Neural progenitor cell (in vitro differentiated cells): ENCODE results near the gene NRG3. TPM values are rescaled to one million over a fixed set of nuclear protein-coding genes. Genes with fewer than 3 reads are reported as not detected.

Experiments
- DNase-seq: peaks from one replicate; pipeline ENCODE4 v3.0.0-alpha.2; 2016; ENCODE audit warnings: low spot score
- H2AFZ ChIP-seq: fragments of 200-600 bp; sonication (generic); replicated peaks from 2 replicates; pipeline ENCODE4 v1.6.1; 2016; ENCODE audit warnings: antibody characterized with exemption
- H3F3A ChIP-seq: fragments of 200-600 bp; sonication (generic); 2 replicates; pipeline ENCODE4 v1.6.1; 2016; ENCODE audit warnings: antibody characterized with exemption, low read depth
- H3K27ac ChIP-seq: fragments of 200-600 bp; sonication (generic); 2 replicates; pipeline ENCODE4 v1.5.1; 2016; ENCODE audit warnings: mild to moderate bottlenecking
- H3K27me3 ChIP-seq: fragments of 200-600 bp; sonication (generic); 2 replicates; pipeline ENCODE4 v1.6.1; 2016; ENCODE audit warnings: mild to moderate bottlenecking, moderate library complexity
- H3K36me3 ChIP-seq: fragments of 200-600 bp; sonication (generic); 2 replicates; pipeline ENCODE4 v1.5.1; 2016
- H3K4me1 ChIP-seq: fragments of 200-600 bp; sonication (generic); 2 replicates; pipeline ENCODE4 v1.6.1; 2016; ENCODE audit warnings: mixed run types
- H3K4me2 ChIP-seq: fragments of 200-600 bp; sonication (generic); 2 replicates; pipeline ENCODE4 v1.6.1; 2016
- H3K4me3 ChIP-seq: fragments of 200-600 bp; sonication (generic); 2 replicates; pipeline ENCODE4 v1.5.1; 2016
- H3K79me2 ChIP-seq: fragments of 200-600 bp; sonication (generic); 2 replicates; pipeline ENCODE4 v1.6.1; 2016; ENCODE audit warnings: low read depth
- H3K9ac ChIP-seq: fragments of 200-600 bp; sonication (generic); 2 replicates; pipeline ENCODE4 v1.6.1; 2016
- H3K9me3 ChIP-seq: fragments of 200-600 bp; sonication (generic); 2 replicates; pipeline ENCODE4 v1.5.1; 2016; ENCODE audit warnings: low read depth
- H4K20me1 ChIP-seq: fragments of 200-600 bp; sonication (generic); 2 replicates; pipeline ENCODE4 v1.6.1; 2016; ENCODE audit warnings: low read depth
- H3K27ac Mint-ChIP-seq: 3 replicates; pipeline ENCODE4 v1.8.0; 2021; ENCODE audit warnings: mixed read lengths
- H3K27me3 Mint-ChIP-seq: 2 replicates; pipeline ENCODE4 v1.8.0; 2022; ENCODE audit warnings: low read depth, mild to moderate bottlenecking, inconsistent platforms, moderate library complexity, mixed read lengths; ENCODE audit not compliant: insufficient read depth
- H3K36me3 Mint-ChIP-seq: 3 replicates; pipeline ENCODE4 v1.8.0; 2021; ENCODE audit warnings: mixed read lengths
- H3K4me1 Mint-ChIP-seq: 3 replicates; pipeline ENCODE4 v1.8.0; 2021; ENCODE audit warnings: mixed read lengths
- H3K4me3 Mint-ChIP-seq: 3 replicates; pipeline ENCODE4 v1.8.0; 2021; ENCODE audit warnings: mild to moderate bottlenecking, moderate library complexity, mixed read lengths
- H3K9me3 Mint-ChIP-seq: 3 replicates; pipeline ENCODE4 v1.8.0; 2020; ENCODE audit warnings: mixed read lengths
- CTCF ChIP-seq: fragments of 200-600 bp; sonication (generic); IDR thresholded peaks from 2 replicates; pipeline ENCODE4 v1.5.1; 2017; ENCODE audit warnings: antibody characterized with exemption, mild to moderate bottlenecking
- EZH2 ChIP-seq: fragments of 200-600 bp; sonication (generic); IDR thresholded peaks from 2 replicates; pipeline ENCODE4 v1.6.1; 2017; ENCODE audit warnings: antibody characterized with exemption, mild to moderate bottlenecking, moderate library complexity
- EZH2phosphoT487 ChIP-seq: fragments of 200-600 bp; sonication (generic); IDR thresholded peaks from 2 replicates; pipeline ENCODE4 v1.6.1; 2017; ENCODE audit warnings: antibody characterized with exemption
- total RNA-seq: library from RNA; depleted of rRNA; stranded (reverse); fragments of >200 nt; gene quantifications from 2 replicates; pipeline ENCODE4 v1.2.3, GENCODE V29; 2015; ENCODE audit warnings: low replicate concordance

The NRG3 gene
- total RNA-seq, 1 donor from 2014 or later = 1.9 TPM

GRCh38 chr10:82221601-82222149 is 346.7 kb downstream of the NRG3 start:
- H3K4me3 ChIP-seq = no peak overlapping the region
- H3K9me3 ChIP-seq = no peaks in the 10 kb centered on the region
- no peaks in the 10 kb centered on the region for H3K27me3 Mint-ChIP-seq
- H3K4me1 ChIP-seq = no peaks in the 10 kb centered on the region
- no peaks in the 10 kb centered on the region for H3K79me2 ChIP-seq
- no peak overlapping the region for H3K9ac ChIP-seq
- H4K20me1 ChIP-seq = no peaks in the 10 kb centered on the region
- no peaks in the 10 kb centered on the region for H3K4me1 Mint-ChIP-seq
- no peaks in the 10 kb centered on the region for H3K36me3 ChIP-seq
- peak; percentile 23 for DNase-seq
- no peak overlapping the region for H3K4me2 ChIP-seq
- H3K27me3 ChIP-seq = no peaks in the 10 kb centered on the region
- H3F3A ChIP-seq = no peaks in the 10 kb centered on the region
- H3K27ac ChIP-seq = no peak overlapping the region
- H3K4me3 Mint-ChIP-seq = no peak overlapping the region
- no peak overlapping the region for H2AFZ ChIP-seq
- H3K27ac Mint-ChIP-seq = no peak overlapping the region
- peak; percentile 40 for TF ChIP-seq CTCF
- TF ChIP-seq EZH2 = no peak
- no peak for TF ChIP-seq EZH2phosphoT487
- no peaks in the 10 kb centered on the region for H3K9me3 Mint-ChIP-seq
- no peaks in the 10 kb centered on the region for H3K36me3 Mint-ChIP-seq

- H3K27ac Mint-ChIP-seq = no peak overlapping the region
- peaks cover 2% of the 10 kb centered on the region for H3K27me3 Mint-ChIP-seq
- H3K4me3 Mint-ChIP-seq = no peak overlapping the region
- no peak overlapping the region for H3K4me3 ChIP-seq
- H3K36me3 ChIP-seq = no peaks in the 10 kb centered on the region
- H3K36me3 Mint-ChIP-seq = no peaks in the 10 kb centered on the region
- no peak overlapping the region for H3K9ac ChIP-seq
- H3F3A ChIP-seq = no peaks in the 10 kb centered on the region
- no peak overlapping the region for H2AFZ ChIP-seq
- no peaks in the 10 kb centered on the region for H4K20me1 ChIP-seq
- no peaks in the 10 kb centered on the region for H3K4me1 Mint-ChIP-seq
- no peak for TF ChIP-seq EZH2
- TF ChIP-seq CTCF = no peak
- no peak for TF ChIP-seq EZH2phosphoT487
- H3K27me3 ChIP-seq = no peaks in the 10 kb centered on the region
- H3K9me3 Mint-ChIP-seq = no peaks in the 10 kb centered on the region
- H3K9me3 ChIP-seq = no peaks in the 10 kb centered on the region
- no peak for DNase-seq
- H3K4me1 ChIP-seq = no peaks in the 10 kb centered on the region
- no peaks in the 10 kb centered on the region for H3K79me2 ChIP-seq
- H3K27ac ChIP-seq = no peak overlapping the region
- H3K4me2 ChIP-seq = no peak overlapping the region
These were observed 353.7 kb downstream of the NRG3 start for GRCh38 chr10:82228701-82229100.

- no peak for DNase-seq
- H3K27me3 Mint-ChIP-seq = peaks cover 2% of the 10 kb centered on the region
- no peaks in the 10 kb centered on the region for H3K9me3 ChIP-seq
- no peak overlapping the region for H3K9ac ChIP-seq
- H3F3A ChIP-seq = no peaks in the 10 kb centered on the region
- H3K4me3 ChIP-seq = no peak overlapping the region
- H3K9me3 Mint-ChIP-seq = no peaks in the 10 kb centered on the region
- H3K36me3 ChIP-seq = no peaks in the 10 kb centered on the region
- no peak overlapping the region for H3K4me2 ChIP-seq
- no peak overlapping the region for H2AFZ ChIP-seq
- H3K27ac Mint-ChIP-seq = no peak overlapping the region
- no peaks in the 10 kb centered on the region for H3K36me3 Mint-ChIP-seq
- no peak overlapping the region for H3K27ac ChIP-seq
- H3K4me1 ChIP-seq = no peaks in the 10 kb centered on the region
- H3K79me2 ChIP-seq = no peaks in the 10 kb centered on the region
- H3K4me3 Mint-ChIP-seq = no peak overlapping the region
- no peak for TF ChIP-seq EZH2phosphoT487
- H3K27me3 ChIP-seq = no peaks in the 10 kb centered on the region
- H3K4me1 Mint-ChIP-seq = peaks cover 3% of the 10 kb centered on the region
- no peaks in the 10 kb centered on the region for H4K20me1 ChIP-seq
These were observed 359.2 kb downstream of the NRG3 start for GRCh38 chr10:82234173-82234572.

- Histone ChIP-seq H3K4me1 (no peaks in the 10 kb centered on the region), H3F3A (no peaks in the 10 kb centered on the region), H3K27me3 (no peaks in the 10 kb centered on the region), H4K20me1 (no peaks in the 10 kb centered on the region), H3K79me2 (no peaks in the 10 kb centered on the region), H3K4me2 (no peak overlapping the region), H3K9ac (no peak overlapping the region), H2AFZ (no peak overlapping the region), H3K27ac (no peak overlapping the region), H3K36me3 (no peaks in the 10 kb centered on the region), H3K9me3 (no peaks in the 10 kb centered on the region), H3K4me3 (no peak overlapping the region)
- no peak for TF ChIP-seq EZH2
- no peak for TF ChIP-seq CTCF
- TF ChIP-seq EZH2phosphoT487 = no peak
- Mint-ChIP-seq H3K9me3 (no peaks in the 10 kb centered on the region), H3K27ac (no peak overlapping the region), H3K36me3 (no peaks in the 10 kb centered on the region), H3K4me1 (peaks cover 3% of the 10 kb centered on the region), H3K4me3 (no peak overlapping the region), H3K27me3 (peaks cover 2% of the 10 kb centered on the region)
- no peak for DNase-seq
These were observed 361.2 kb downstream of the NRG3 start for GRCh38 chr10:82236084-82236731.
